Kidney epithelial cell (primary cell): ENCODE results near the gene NRXN2. TPM values are rescaled to one million over a fixed set of nuclear protein-coding genes. Genes with fewer than 3 reads are reported as not detected.
A peak's percentile ranks its signal among the peaks of the same experiment; 100 is the strongest.

Source experiments
- DNase-seq: peaks from one replicate; pipeline ENCODE4 v3.0.0-alpha.2; 2010; ENCODE audit warnings: low read depth
- H3K27me3 ChIP-seq: 2 replicates; pipeline ENCODE4 v1.6.0; 2011; ENCODE audit warnings: low read length; ENCODE audit not compliant: control insufficient read depth, insufficient read depth
- H3K36me3 ChIP-seq: 2 replicates; pipeline ENCODE4 v1.5.1; 2011; ENCODE audit warnings: low read length; ENCODE audit not compliant: control insufficient read depth, insufficient read depth
- H3K4me3 ChIP-seq: 2 replicates; pipeline ENCODE4 v1.5.1; 2011; ENCODE audit warnings: low read depth, mild to moderate bottlenecking, control low read depth, low read length
- total RNA-seq: library from RNA; depleted of rRNA; stranded (reverse); fragments of >200 nt; gene quantifications from 2 replicates; pipeline ENCODE4 v1.2.3, GENCODE V29; 2015
- TF ChIP-seq, protein P1 (sequence below): IDR thresholded peaks from 2 replicates; pipeline ENCODE4 v1.5.1; 2011; ENCODE audit warnings: mild to moderate bottlenecking, moderate library complexity, low read length, control low read depth, inconsistent platforms; ENCODE audit not compliant: insufficient read depth, poor library complexity, severe bottlenecking

NRXN2 gene
- total RNA-seq, 1 donor from 2014 or later, result not detected

DNA sequence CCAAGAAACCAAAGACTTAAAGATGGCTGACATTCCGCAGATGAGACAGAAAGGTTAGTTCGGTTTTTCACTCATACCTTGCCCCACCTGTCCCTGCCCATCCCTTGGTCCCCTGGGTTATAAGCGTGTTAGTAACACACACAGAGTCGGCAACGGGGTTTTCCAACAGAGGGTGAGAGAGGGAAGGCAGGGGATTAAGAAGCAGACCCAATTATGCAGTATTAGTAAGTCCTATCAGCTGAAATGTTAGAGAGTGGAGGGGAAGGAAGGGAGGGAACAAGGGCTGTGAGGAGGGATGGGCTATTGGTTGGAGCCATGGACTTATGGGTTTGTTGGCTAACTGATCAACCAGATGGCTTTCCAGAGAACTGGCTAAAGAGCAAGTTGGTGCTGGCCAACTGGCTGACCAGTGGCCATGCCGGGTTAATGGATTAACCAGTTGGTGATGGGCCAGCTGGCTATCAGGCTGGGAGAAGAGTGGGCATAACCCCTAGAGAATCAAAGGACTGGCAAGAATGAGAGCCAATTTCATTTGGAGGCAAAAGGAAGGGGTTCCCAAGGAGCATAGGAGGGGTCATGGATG lies 45.5 kb downstream of the NRXN2 start:
- no peak overlapping the region for H3K4me3 ChIP-seq
- no peak for DNase-seq
- no peaks in the 10 kb centered on the region for H3K36me3 ChIP-seq
- TF ChIP-seq, protein P1, sequence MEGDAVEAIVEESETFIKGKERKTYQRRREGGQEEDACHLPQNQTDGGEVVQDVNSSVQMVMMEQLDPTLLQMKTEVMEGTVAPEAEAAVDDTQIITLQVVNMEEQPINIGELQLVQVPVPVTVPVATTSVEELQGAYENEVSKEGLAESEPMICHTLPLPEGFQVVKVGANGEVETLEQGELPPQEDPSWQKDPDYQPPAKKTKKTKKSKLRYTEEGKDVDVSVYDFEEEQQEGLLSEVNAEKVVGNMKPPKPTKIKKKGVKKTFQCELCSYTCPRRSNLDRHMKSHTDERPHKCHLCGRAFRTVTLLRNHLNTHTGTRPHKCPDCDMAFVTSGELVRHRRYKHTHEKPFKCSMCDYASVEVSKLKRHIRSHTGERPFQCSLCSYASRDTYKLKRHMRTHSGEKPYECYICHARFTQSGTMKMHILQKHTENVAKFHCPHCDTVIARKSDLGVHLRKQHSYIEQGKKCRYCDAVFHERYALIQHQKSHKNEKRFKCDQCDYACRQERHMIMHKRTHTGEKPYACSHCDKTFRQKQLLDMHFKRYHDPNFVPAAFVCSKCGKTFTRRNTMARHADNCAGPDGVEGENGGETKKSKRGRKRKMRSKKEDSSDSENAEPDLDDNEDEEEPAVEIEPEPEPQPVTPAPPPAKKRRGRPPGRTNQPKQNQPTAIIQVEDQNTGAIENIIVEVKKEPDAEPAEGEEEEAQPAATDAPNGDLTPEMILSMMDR, result no peak
- H3K27me3 ChIP-seq, result peaks cover 29% of the 10 kb centered on the region

DNA sequence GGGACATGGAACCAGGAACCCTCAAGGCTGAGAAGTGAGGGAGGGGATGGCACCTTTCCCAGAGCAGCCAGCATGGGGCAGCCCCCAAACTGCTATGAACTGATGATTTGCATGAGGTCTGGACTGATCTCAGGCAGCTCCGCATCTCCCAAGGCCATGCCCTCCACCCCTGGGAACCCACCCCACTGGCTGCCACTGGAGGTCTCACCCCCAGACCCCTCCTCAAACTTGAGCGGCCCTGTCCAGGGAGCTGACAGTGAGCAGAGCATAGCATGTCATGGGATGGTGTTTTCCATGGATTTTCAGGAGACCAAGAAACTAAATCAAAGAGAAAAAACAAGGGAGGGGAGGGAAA lies 46.8 kb downstream of the NRXN2 start:
- TF ChIP-seq, protein P1, result no peak
- no peaks in the 10 kb centered on the region for H3K36me3 ChIP-seq
- H3K27me3 ChIP-seq, result peaks cover 41% of the 10 kb centered on the region
- H3K4me3 ChIP-seq, result no peak overlapping the region
- no peak for DNase-seq

DNA sequence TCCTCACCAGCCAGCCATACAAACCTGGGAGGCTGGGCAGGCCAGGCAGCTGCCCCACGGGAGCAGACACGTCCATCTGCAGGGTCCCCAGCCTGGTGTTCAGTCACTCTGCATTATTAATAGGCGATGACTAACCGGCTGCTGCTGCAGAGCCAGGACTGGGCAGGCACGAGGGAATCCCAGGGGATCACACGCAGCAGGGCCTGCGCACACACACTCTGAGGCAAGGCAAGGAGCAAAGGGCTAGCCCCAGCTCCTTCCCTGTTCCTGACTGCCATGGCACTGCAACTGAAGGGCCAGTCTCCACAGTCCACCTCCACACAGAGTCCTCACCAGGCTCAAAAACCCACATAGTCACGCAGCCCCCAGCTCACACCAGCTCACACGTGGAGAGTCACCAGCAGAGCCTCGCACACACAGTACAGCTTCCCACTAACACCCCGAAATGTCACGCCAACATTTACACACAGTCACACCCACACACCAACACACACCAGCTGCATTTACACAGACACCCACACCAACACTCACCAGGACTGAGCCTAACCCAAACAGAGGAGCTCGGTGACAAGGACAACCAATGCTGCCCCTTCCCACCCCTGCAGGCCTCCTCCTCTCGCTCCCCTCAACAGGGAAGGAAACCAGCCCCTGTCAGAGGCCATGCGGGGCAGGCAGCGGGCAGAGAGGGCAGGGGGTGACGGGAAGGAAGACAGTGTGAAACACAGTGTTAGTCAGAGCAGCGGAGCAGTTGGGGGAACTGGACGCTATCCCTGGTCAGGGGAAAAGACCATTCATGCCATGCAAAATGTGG lies 47.3 kb downstream of the NRXN2 start:
- TF ChIP-seq, protein P1, result no peak
- peaks cover 44% of the 10 kb centered on the region for H3K27me3 ChIP-seq
- H3K36me3 ChIP-seq, result no peaks in the 10 kb centered on the region
- DNase-seq, result peak; percentile 23
- H3K4me3 ChIP-seq, result no peak overlapping the region

DNA sequence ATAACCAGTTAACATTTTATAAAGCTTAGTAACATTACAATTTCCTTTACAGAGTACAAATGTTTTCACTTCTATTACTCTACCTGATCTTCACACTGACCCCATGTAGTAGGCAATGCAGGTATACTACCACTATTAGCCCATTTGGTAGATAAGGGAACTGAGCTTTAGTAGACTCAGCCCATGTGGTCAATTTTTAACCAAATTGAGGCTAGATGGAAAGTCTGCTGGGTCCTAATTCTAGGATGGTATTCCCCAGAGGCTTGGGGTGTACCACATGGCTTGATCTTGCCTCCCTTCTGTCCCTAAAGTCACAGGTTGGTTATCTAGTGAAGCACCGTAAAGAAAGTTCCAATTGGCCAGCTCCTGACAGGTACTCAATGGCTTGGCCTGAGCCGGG lies 48.2 kb downstream of the NRXN2 start:
- DNase-seq, result no peak
- H3K4me3 ChIP-seq, result no peak overlapping the region
- TF ChIP-seq, protein P1, result no peak
- peaks cover 50% of the 10 kb centered on the region for H3K27me3 ChIP-seq
- H3K36me3 ChIP-seq, result no peaks in the 10 kb centered on the region

DNA sequence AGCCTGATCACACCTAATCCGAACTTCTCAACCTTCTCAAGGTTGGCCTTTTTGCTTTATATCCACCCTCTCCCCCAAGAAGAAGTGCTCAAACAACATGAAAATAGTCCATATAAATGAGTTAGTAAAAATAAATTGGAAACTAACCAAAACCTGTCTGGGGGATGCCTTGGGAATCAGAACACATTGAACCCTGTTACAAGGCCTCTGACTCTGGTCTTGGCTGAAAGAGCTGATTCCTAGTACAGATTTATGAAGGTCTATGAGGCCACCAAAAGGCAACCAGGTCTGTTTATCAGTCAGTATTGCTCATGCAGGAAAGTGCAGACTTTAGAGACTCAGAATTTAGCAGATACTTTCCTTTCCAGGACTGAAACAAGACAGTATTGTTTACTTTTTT lies 49.7 kb downstream of the NRXN2 start:
- Histone ChIP-seq H3K4me3 (no peak overlapping the region), H3K27me3 (peaks cover 50% of the 10 kb centered on the region), H3K36me3 (no peaks in the 10 kb centered on the region)
- DNase-seq, result no peak
- TF ChIP-seq, protein P1, result no peak
